COLO668 (cell line): ENCODE results near the gene LIMS1.

ENCODE experiments used
- DNase-seq: peaks from one replicate; lab custom pipeline; 2025; ENCODE audit not compliant: unreplicated experiment; lab: John Stamatoyannopoulos, UW

The LIMS1 gene

GRCh38 chr2:108613261-108614042 lies 79.2 kb downstream of the LIMS1 start:
- DNase-seq: no peak

GRCh38 chr2:108614043-108614545 lies 79.8 kb downstream of the LIMS1 start:
- no peak for DNase-seq

DNA sequence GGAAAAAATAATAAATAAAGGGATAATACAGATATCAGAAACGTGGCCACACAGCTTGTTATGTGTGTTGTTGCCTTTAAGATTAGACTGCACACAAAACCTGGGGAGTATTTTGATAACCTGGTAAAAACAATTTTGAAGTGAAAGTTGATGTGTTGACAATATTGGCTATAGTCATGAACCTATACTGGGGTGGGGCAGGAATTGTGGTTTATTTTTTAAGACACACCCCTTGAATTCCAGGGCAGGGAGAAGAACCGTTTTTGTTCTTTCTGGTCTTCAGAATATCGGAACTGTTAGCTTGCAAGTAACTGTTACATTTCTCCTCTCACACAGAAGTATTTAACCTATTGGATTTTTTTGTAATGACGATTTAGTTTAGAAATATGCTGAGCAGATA lies 80.4 kb downstream of the LIMS1 start:
- no peak for DNase-seq

GRCh38 chr2:108615480-108616090 lies 81.3 kb downstream of the LIMS1 start:
- no peak for DNase-seq

- no peak for DNase-seq
Observed at GRCh38 chr2:108616318-108616717, 82.0 kb downstream of the LIMS1 start.

DNA sequence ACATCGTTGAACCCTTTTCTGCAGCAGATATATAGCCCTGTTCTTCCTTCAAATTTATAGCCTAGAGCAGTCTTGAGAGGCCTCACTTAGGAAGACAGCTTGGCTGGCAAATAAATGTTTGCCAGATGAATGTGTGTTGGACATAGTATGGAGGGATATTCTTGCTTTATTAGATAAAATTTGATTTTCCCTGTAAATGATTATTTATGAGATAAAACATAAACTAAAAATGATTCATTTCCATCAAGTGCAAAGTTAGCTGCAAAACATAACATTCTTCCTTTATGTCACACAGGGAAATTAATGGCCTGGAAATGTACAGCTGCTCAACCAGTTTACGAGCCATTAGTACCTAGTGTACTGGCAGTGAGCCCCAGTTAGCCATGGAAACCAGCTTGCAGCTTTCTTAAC lies 82.5 kb downstream of the LIMS1 start:
- DNase-seq: peak; percentile 56

- no peak for DNase-seq
Observed at GRCh38 chr2:108617617-108618016, 83.3 kb downstream of the LIMS1 start.

GRCh38 chr2:108619925-108620620 lies 85.8 kb downstream of the LIMS1 start:
- DNase-seq: no peak

- no peak for DNase-seq
Observed at GRCh38 chr2:108620656-108621055, 86.4 kb downstream of the LIMS1 start.

- peak; percentile 51 for DNase-seq
Observed at GRCh38 chr2:108621087-108621559, 86.9 kb downstream of the LIMS1 start.

- no peak for DNase-seq
Observed at GRCh38 chr2:108621687-108622681, 87.7 kb downstream of the LIMS1 start.

DNA sequence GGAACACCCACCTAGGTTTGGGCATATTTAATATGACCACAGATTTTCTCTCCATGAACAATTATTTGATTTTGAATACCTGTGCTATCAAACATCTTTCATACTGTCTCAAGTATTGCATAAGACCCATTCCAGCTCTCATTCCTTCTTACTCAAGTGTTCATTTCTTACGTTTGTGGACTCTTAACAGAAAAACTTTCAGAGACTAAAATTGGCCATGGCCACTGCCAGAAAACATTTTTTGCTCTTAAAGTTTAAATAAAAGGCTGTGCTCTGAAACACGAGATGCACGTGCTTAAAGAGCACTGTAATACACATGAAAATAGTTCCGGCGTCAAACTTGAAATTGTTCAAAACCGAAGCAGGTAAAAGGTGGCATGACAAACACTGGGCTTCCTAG lies 89.3 kb downstream of the LIMS1 start:
- DNase-seq: no peak

GRCh38 chr2:108625186-108625827 lies 91.0 kb downstream of the LIMS1 start:
- DNase-seq: no peak

- no peak for DNase-seq
Observed at GRCh38 chr2:108625828-108626195, 91.5 kb downstream of the LIMS1 start.

GRCh38 chr2:108626995-108627394 lies 92.7 kb downstream of the LIMS1 start:
- DNase-seq: no peak

DNA sequence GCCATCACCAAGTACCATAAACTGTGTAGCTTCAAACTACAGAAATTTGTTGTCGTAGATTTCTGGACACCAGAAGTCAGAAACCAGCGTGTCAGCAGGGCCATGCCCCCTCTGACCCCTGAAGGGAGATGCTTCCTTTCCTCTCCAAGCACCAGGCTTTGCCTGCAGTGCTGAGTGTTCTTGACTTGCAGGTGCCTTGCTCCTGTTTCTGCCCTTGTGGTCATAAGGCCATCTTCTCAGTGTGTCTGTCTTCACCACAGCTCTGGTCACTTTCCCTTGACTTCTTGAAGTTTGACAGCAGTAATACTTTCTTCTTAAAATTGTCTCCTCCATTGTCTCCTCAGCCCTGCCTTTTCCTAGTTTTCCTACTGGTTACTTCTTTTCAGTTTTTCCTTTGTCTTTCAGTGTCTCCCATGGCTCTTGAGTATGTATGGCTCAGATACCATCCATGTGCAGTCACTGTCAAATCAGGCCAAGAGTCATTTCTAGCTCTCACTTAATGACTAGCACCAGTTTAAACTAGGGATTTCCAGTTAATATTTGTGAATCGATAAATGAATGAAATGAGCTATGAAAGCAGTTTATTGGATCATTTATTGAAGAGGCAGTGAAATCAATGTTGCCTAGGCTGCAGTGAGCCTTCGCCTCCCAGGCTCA lies 93.8 kb downstream of the LIMS1 start:
- no peak for DNase-seq

GRCh38 chr2:108628936-108629335 lies 94.7 kb downstream of the LIMS1 start:
- no peak for DNase-seq

DNA sequence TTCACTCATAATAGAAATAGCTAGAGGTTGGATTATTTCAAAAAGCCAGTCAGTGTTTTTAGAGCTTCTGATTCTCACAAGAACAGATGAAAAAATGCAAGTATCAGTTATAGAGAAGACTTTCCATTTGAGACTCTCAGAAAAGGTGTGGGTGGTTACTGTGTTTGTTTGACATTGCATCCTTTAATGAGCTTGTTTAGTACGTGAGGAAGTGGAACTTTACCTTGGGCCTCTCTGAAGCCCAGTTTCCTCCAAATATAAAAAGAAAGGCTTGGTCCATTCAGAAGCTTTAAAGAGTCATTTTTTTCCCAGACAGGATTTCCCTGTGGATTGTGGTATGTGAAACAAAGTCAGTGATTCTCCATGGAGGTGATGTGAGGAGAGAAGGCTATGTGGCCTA lies 95.1 kb downstream of the LIMS1 start:
- DNase-seq: no peak

DNA sequence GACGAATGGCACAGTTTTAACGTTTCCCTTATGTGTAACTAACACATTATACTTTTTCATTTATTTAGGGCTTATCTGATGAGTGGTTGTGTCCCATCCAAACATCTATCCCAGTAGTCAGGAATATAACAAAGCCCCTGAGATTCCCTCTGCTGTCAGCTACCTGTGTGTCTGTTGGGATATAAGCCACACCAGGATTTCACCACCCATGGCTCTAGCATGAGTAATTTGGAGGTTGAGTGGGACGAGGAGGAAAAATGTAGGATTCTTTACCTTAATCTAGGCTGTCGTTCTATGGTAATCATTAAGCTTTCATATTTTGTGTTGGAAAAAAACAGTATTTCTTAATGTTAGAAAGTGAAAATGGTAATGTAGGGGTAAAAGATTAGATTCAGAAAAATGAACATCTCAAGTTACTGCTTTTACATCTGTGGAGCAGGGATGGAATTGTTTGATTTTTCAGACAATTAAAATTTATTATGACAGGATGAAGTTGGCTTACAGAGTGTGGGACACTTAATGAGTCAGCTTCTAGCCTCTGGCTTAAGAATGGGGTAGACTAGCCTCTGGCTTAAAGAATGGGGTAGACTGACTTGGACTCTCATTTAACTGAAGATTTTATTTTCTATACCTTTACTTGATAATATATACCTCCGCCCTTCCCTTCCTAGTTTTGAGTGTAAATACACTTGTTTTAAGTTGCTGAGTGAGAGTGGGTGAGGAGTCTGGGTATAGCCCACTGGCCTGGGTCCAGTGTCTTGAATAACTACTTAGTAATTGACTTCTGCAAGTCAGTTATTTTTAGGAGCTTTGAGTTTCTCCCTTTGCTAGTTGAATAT lies 96.5 kb downstream of the LIMS1 start:
- no peak for DNase-seq
